ENCODE measurements around the gene TLE7. TPM values are rescaled to one million over a fixed set of nuclear protein-coding genes. Genes with fewer than 3 reads are reported as not detected.

The TLE7 gene
- total RNA-seq, 1 donor from 2014 or later, result not detected

DNA sequence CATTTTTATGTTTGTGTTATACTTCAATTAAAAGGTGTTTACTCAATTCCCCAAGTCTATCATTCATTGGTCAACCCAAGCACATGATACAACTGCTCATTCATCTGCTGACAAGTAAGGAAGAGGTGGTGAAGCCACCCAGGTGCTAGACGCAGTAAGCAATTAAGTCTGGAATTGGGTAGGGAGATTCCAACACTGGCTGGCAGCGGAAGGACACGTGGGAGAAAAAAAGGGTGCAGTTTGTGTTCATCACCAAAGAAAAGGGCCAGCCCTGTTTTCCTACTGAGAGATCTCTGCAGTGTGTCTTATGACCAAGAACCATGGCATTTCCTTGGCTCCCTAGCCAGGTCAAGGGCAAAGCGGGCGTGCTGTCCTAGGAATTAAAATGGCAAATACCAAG is 32.0 kb upstream of the TLE7 start:
- H3K27me3 Mint-ChIP-seq (ENCODE audit: unreplicated experiment), result no peaks in the 10 kb centered on the region
- H3K9me3 Mint-ChIP-seq (ENCODE audit: unreplicated experiment), result no peaks in the 10 kb centered on the region
- peaks cover 12% of the 10 kb centered on the region for H3K36me3 Mint-ChIP-seq (ENCODE audit: low read depth, unreplicated experiment)
- H3K4me3 Mint-ChIP-seq (ENCODE audit: unreplicated experiment), result no peak overlapping the region
- peaks cover 6% of the 10 kb centered on the region for H3K4me1 Mint-ChIP-seq (ENCODE audit: unreplicated experiment)
- TF ChIP-seq, protein P1, sequence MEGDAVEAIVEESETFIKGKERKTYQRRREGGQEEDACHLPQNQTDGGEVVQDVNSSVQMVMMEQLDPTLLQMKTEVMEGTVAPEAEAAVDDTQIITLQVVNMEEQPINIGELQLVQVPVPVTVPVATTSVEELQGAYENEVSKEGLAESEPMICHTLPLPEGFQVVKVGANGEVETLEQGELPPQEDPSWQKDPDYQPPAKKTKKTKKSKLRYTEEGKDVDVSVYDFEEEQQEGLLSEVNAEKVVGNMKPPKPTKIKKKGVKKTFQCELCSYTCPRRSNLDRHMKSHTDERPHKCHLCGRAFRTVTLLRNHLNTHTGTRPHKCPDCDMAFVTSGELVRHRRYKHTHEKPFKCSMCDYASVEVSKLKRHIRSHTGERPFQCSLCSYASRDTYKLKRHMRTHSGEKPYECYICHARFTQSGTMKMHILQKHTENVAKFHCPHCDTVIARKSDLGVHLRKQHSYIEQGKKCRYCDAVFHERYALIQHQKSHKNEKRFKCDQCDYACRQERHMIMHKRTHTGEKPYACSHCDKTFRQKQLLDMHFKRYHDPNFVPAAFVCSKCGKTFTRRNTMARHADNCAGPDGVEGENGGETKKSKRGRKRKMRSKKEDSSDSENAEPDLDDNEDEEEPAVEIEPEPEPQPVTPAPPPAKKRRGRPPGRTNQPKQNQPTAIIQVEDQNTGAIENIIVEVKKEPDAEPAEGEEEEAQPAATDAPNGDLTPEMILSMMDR (IDR thresholded peaks at IDR 0.05; ENCODE audit: unreplicated experiment), result no peak
- H3K27ac Mint-ChIP-seq (ENCODE audit: unreplicated experiment), result no peak overlapping the region
- DNase-seq (ENCODE audit: low spot score), result no peak

DNA sequence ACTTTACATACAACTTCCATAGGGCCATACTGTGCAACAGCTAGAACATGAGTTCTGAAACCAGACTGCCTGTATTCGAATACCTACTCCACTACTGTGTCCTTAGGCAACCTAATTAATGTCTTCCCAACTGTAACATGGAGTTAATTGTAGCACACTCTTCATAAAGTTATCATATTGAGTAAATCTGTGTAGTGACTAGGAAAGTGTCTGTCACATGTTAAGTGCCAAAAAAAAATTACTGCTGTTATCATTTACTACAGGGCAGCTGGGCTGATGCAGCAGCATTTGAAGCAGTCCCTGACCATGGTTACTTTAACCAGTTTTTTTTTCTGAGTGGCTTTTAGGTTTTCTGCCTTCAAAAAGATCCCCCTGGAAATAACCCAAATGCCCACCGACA is 31.1 kb upstream of the TLE7 start:
- H3K9me3 Mint-ChIP-seq (ENCODE audit: unreplicated experiment), result no peaks in the 10 kb centered on the region
- no peak overlapping the region for H3K27ac Mint-ChIP-seq (ENCODE audit: unreplicated experiment)
- no peaks in the 10 kb centered on the region for H3K27me3 Mint-ChIP-seq (ENCODE audit: unreplicated experiment)
- no peaks in the 10 kb centered on the region for H3K4me1 Mint-ChIP-seq (ENCODE audit: unreplicated experiment)
- DNase-seq (ENCODE audit: low spot score), result no peak
- H3K4me3 Mint-ChIP-seq (ENCODE audit: unreplicated experiment), result no peak overlapping the region
- TF ChIP-seq, protein P1 (IDR thresholded peaks at IDR 0.05; ENCODE audit: unreplicated experiment), result no peak
- peaks cover 12% of the 10 kb centered on the region for H3K36me3 Mint-ChIP-seq (ENCODE audit: low read depth, unreplicated experiment)

DNA sequence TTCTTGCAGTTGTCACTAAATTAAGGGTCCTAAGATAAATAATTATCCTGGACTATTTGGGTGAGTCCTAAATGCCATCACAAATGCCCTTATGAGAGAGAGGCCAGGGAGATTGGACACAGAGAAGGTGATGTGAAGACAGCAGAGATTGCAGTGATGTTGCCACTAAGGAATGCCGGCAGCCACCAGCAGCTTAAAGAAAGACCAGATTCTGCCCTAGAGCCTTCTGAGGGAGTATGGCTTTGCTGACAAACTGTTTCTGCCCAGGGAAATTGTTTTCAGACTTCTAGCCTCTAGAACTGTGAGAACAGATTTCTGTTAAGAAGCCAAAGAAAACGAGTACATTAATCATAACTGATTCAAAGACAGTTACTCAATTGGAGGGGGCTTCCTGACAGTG is 30.2 kb upstream of the TLE7 start:
- Mint-ChIP-seq H3K4me1 (ENCODE audit: unreplicated experiment) (no peaks in the 10 kb centered on the region), H3K4me3 (ENCODE audit: unreplicated experiment) (no peak overlapping the region)

DNA sequence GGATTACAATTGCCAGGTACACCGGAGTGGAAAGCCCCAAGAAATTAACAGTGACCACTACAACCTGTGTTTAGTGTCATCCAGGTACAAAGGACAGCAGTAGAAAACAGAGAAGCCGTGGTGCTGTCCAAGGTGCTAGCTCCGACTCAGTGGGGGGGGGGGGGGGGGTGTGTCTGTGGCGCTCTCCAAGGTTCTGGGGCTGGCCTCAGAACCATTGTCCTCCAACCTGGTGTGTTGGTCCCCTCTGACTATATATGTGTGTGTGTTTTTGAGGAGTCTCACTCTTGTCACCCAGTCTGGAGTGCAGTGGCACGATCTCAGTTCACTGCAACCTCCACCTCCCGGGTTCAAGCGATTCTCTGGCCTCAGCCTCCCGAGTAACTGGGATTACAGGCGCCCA is 26.0 kb upstream of the TLE7 start:
- H3K4me1 Mint-ChIP-seq (ENCODE audit: unreplicated experiment), result no peaks in the 10 kb centered on the region
- H3K9me3 Mint-ChIP-seq (ENCODE audit: unreplicated experiment), result no peaks in the 10 kb centered on the region
- H3K27me3 Mint-ChIP-seq (ENCODE audit: unreplicated experiment), result no peaks in the 10 kb centered on the region
- H3K36me3 Mint-ChIP-seq (ENCODE audit: low read depth, unreplicated experiment), result no peaks in the 10 kb centered on the region
- H3K27ac Mint-ChIP-seq (ENCODE audit: unreplicated experiment), result no peak overlapping the region
- TF ChIP-seq, protein P1 (IDR thresholded peaks at IDR 0.05; ENCODE audit: unreplicated experiment), result no peak
- no peak overlapping the region for H3K4me3 Mint-ChIP-seq (ENCODE audit: unreplicated experiment)
- DNase-seq (ENCODE audit: low spot score), result peak; percentile 51

More for the DNA sequence above, 30.2 kb upstream of the TLE7 start:
- no peak for DNase-seq (ENCODE audit: low spot score)
- H3K27me3 Mint-ChIP-seq (ENCODE audit: unreplicated experiment), result no peaks in the 10 kb centered on the region
- no peak overlapping the region for H3K27ac Mint-ChIP-seq (ENCODE audit: unreplicated experiment)
- peaks cover 6% of the 10 kb centered on the region for H3K36me3 Mint-ChIP-seq (ENCODE audit: low read depth, unreplicated experiment)
- H3K9me3 Mint-ChIP-seq (ENCODE audit: unreplicated experiment), result no peaks in the 10 kb centered on the region
- TF ChIP-seq, protein P1 (IDR thresholded peaks at IDR 0.05; ENCODE audit: unreplicated experiment), result no peak

DNA sequence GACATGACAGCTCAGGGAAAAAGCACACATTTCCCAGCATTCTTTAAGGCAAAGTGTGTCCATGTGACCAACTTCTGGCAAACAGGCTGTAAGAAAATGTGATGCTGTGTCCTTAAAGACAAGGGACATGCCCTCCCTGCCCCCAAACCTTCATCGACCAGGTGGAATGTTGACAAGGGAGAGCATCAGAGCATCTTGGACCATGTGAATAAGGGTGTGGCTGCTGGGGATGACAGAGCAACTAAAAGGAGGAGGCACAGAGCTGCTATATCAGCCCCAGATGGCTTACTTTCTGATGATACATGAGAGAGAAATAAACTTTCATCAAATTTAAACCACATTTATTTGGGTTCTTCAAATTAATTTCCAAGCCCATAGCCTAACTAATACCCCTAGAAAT is 22.4 kb upstream of the TLE7 start:
- Mint-ChIP-seq H3K36me3 (ENCODE audit: low read depth, unreplicated experiment) (no peaks in the 10 kb centered on the region), H3K9me3 (ENCODE audit: unreplicated experiment) (no peaks in the 10 kb centered on the region), H3K4me1 (ENCODE audit: unreplicated experiment) (peaks cover 3% of the 10 kb centered on the region), H3K4me3 (ENCODE audit: unreplicated experiment) (no peak overlapping the region), H3K27me3 (ENCODE audit: unreplicated experiment) (no peaks in the 10 kb centered on the region), H3K27ac (ENCODE audit: unreplicated experiment) (no peak overlapping the region)
- no peak for DNase-seq (ENCODE audit: low spot score)
- TF ChIP-seq, protein P1 (IDR thresholded peaks at IDR 0.05; ENCODE audit: unreplicated experiment), result no peak
